ENCODE measurements around the gene MAT1A. TPM values are rescaled to one million over a fixed set of nuclear protein-coding genes. Genes with fewer than 3 reads are reported as not detected.
"Not testable (repeated sequence)": the region's sequence is repeated elsewhere in the genome, so short reads cannot be mapped to it uniquely, and the experiment has no call there.

MAT1A gene
- total RNA-seq, 1 donor from 2014 or later = 0.38 TPM

DNA sequence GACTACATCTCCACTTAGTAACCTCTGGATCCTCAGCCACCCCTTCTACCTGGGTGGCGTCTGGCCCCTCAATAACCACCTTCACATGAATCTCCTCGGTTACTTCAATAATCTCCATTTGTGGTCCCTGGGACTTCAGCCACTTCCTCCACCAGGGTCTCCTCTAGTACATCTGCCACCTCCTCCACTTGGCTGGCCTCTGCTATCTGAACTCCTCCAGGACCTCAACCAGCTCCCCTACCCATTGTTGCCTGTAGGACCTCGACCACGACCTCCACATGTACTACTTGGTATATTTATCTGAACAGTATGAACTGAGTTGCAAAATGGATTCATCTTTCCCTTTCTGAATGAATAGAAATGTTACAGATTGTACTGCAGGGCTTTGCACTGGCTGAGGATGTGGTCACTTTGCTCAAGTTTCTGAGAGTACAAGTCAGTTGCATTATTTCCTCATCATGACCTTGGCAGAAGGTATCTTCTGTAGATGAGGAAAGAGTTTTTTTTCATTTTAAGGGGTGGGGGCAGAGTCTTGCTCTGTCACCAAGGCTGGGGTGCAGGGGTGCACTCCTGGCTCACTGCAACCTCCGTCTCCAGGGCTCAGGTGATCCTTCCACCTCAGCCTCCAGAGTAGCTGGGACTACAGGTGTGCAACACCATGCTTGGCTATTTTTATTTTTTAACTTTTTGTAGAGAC is 36.0 kb downstream of the MAT1A start:
- H3K36me3 ChIP-seq (ENCODE audit: control insufficient read depth, insufficient read depth, low read length) = no peaks in the 10 kb centered on the region
- TF ChIP-seq, protein P1, sequence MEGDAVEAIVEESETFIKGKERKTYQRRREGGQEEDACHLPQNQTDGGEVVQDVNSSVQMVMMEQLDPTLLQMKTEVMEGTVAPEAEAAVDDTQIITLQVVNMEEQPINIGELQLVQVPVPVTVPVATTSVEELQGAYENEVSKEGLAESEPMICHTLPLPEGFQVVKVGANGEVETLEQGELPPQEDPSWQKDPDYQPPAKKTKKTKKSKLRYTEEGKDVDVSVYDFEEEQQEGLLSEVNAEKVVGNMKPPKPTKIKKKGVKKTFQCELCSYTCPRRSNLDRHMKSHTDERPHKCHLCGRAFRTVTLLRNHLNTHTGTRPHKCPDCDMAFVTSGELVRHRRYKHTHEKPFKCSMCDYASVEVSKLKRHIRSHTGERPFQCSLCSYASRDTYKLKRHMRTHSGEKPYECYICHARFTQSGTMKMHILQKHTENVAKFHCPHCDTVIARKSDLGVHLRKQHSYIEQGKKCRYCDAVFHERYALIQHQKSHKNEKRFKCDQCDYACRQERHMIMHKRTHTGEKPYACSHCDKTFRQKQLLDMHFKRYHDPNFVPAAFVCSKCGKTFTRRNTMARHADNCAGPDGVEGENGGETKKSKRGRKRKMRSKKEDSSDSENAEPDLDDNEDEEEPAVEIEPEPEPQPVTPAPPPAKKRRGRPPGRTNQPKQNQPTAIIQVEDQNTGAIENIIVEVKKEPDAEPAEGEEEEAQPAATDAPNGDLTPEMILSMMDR (IDR thresholded peaks at IDR 0.05; ENCODE audit: insufficient read depth, low read length, poor library complexity, severe bottlenecking) = no peak
- no peak overlapping the region for H3K4me3 ChIP-seq (ENCODE audit: low read depth, low read length)
- H3K27me3 ChIP-seq (ENCODE audit: control insufficient read depth, insufficient read depth, low read length) = peaks cover 5% of the 10 kb centered on the region
- DNase-seq (ENCODE audit: low read depth) = no peak

DNA sequence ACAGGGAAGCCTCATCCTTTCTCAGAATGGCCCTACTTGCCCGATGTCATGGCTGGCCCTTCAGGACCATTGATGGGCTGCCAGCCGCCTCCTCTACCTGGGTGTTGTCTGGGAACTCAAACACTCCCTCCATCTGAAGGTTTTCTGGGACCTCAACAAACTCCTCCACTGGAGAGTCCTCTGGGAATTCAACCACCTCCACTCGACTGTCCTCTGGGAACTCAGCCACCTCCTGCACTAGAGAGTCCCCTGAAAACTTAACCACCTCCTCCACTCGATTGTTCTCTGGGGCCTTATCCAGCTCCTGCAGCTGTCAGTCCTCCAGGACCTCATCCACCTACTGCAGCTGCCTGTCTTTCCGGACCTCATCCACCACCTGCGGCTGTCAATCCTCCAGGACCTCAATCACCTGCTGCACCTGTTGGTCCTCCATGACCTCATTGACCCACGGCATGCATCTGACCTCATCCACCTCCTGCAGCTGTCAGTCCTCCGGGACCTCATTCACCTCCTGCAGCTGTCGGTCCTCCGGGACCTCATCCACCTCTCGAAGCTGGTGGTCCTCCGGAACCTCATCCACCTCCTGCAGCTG is 37.1 kb downstream of the MAT1A start:
- no peak for DNase-seq (ENCODE audit: low read depth)
- peaks cover 5% of the 10 kb centered on the region for H3K27me3 ChIP-seq (ENCODE audit: control insufficient read depth, insufficient read depth, low read length)
- no peaks in the 10 kb centered on the region for H3K36me3 ChIP-seq (ENCODE audit: control insufficient read depth, insufficient read depth, low read length)
- H3K4me3 ChIP-seq (ENCODE audit: low read depth, low read length) = no peak overlapping the region
- TF ChIP-seq, protein P1 (IDR thresholded peaks at IDR 0.05; ENCODE audit: insufficient read depth, low read length, poor library complexity, severe bottlenecking) = no peak

DNA sequence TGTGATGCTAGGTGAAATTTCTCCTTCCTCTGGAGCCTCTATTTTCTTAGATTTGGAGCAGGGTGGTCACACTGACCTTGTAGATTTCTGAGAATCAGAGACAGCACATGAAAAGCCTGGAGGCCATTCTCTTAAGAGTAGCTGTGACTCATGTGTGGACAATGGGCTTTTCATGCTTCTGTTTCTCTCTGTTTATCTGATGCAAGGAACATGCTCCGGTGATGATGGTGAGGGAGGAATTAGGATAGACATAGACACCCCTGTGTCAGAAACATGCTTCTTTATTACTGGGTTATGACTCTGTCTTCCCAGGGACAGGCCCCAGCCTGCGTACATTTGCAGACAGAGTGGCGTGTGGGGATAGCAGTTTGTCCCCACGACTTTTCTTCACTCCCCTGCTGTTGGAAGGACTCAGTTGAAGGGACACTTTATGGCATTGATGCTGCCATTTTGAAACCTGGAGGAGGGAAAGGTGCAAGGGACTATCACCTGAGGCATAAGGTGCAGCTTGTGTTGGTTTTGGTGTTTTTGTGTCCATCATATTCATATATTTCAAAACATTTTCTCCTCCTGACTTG is 37.7 kb downstream of the MAT1A start:
- DNase-seq (ENCODE audit: low read depth); H3K36me3 ChIP-seq (ENCODE audit: control insufficient read depth, insufficient read depth, low read length); H3K27me3 ChIP-seq (ENCODE audit: control insufficient read depth, insufficient read depth, low read length); H3K4me3 ChIP-seq (ENCODE audit: low read depth, low read length): not testable (repeated sequence)

DNA sequence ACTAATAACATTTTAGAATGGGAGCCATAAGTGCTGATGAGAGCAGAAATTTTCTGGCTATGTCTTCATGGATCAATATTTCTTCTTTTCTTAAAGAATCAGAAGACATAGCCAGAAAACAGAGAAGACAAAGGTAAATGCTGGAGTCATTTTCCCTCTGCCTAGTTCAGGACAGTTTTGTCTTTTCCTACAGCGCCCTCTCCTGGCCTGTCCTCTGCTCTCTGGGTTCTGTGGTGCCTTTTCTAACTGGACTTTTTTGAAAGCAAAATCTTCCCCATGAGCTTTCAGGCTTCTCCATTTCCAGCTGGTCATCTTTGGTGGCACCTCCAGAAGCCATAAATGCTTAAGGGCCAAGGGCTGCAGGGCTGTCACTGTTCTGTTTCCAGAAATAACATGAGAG is 39.1 kb downstream of the MAT1A start:
- H3K36me3 ChIP-seq (ENCODE audit: control insufficient read depth, insufficient read depth, low read length); DNase-seq (ENCODE audit: low read depth); H3K4me3 ChIP-seq (ENCODE audit: low read depth, low read length); H3K27me3 ChIP-seq (ENCODE audit: control insufficient read depth, insufficient read depth, low read length): not testable (repeated sequence)

DNA sequence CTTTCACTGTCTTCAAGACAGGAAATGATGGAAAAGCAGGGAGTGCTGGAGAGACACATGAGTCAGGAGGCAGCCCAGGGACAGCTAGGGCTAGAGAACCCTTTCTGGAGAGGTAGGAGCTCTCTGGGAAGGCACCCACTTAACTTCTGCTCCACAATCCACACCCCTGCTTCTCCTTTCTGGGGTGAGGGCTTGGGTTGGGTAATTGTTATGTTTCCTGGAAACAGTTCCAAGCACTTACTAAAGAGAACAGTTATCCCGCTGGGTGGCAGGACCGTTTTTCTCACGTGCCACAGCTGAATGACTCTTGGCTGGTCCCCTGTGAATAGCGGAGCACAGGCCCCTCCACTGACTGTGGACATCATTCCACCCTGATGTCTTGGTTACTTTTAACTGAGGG is 39.6 kb downstream of the MAT1A start:
- H3K27me3 ChIP-seq (ENCODE audit: control insufficient read depth, insufficient read depth, low read length); H3K4me3 ChIP-seq (ENCODE audit: low read depth, low read length); DNase-seq (ENCODE audit: low read depth); H3K36me3 ChIP-seq (ENCODE audit: control insufficient read depth, insufficient read depth, low read length): not testable (repeated sequence)

DNA sequence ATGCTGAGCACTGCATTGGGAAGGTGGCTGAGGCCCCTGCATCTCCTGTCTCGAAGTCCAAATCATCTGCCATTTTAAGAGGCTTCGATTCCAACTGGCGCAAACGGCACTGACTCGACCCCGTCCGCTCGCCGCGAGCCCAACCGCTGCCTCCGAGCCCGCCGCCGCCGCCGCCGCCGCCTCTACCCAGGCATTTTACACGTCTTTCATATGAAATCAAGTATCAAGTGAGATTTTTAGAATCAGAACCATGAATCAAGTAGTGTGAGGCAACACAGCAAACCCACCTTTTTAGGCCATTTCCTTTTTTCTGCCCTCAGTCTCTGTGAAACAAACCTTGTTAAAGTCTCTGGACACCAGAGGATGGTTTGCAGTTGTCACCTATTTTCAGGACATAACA is 41.8 kb downstream of the MAT1A start:
- H3K4me3 ChIP-seq (ENCODE audit: low read depth, low read length); H3K27me3 ChIP-seq (ENCODE audit: control insufficient read depth, insufficient read depth, low read length); DNase-seq (ENCODE audit: low read depth); H3K36me3 ChIP-seq (ENCODE audit: control insufficient read depth, insufficient read depth, low read length): not testable (repeated sequence)

DNA sequence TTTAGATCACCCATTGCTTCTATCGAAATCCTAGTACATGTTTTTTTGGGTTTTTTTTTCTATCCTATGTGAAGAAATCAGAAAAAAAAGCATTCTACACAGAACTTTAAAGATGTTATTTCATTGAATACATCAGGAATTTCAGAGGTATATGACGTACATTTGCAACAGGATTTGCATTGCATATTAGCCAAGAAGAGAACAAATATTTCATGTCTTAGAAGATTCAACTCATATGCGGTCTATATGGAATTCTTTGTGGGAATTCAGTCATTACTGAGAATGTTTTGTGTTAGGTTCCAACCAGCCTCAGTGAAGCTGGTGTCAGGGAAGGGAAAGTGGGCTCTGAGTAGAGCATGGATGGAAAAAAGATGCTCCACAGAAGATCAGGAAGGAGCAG is 45.1 kb downstream of the MAT1A start:
- not testable (repeated sequence) for H3K4me3 ChIP-seq (ENCODE audit: low read depth, low read length); H3K36me3 ChIP-seq (ENCODE audit: control insufficient read depth, insufficient read depth, low read length)

DNA sequence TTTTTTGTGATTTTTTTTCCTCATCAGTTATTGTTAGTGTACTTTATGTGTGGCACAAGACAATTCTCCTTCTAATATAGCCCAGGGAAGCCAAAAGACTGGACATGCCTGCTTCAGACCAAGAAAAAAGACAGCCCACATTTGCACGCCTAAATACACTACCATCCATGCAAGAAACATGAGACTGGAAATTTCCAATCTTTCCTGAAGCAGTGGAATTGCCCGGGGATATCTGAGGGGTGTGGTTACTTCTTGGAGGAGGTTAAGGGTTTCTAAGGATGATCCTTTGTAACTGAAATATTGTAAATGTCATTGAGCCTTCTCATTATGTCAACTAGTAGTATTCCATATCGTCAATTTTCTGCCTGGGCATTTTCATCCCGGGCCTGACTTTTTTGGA is 47.1 kb downstream of the MAT1A start:
- not testable (repeated sequence) for DNase-seq (ENCODE audit: low read depth); H3K27me3 ChIP-seq (ENCODE audit: control insufficient read depth, insufficient read depth, low read length); H3K4me3 ChIP-seq (ENCODE audit: low read depth, low read length); H3K36me3 ChIP-seq (ENCODE audit: control insufficient read depth, insufficient read depth, low read length)

More for the DNA sequence above, 45.1 kb downstream of the MAT1A start:
- H3K27me3 ChIP-seq (ENCODE audit: control insufficient read depth, insufficient read depth, low read length); DNase-seq (ENCODE audit: low read depth): not testable (repeated sequence)

DNA sequence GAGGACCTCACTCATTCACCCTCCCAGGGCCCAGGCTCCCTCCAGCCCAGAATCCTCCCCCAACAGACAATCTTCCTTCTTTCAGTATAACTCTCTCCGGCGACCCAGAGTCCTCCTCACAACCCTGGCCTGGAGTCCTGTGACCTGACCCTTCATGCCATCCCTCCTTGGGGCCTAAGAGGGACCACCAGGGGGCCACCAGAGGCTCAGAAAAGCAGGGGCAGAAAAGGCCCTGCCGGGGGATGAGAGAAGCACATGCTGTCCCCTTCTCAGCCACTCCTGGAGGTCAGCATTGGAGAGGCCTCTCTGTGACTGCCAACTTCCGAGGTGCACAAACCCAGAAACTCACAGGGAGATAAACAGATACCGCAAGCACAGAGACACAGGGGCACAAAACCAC is 53.0 kb downstream of the MAT1A start:
- not testable (repeated sequence) for DNase-seq (ENCODE audit: low read depth); H3K27me3 ChIP-seq (ENCODE audit: control insufficient read depth, insufficient read depth, low read length); H3K4me3 ChIP-seq (ENCODE audit: low read depth, low read length); H3K36me3 ChIP-seq (ENCODE audit: control insufficient read depth, insufficient read depth, low read length)

DNA sequence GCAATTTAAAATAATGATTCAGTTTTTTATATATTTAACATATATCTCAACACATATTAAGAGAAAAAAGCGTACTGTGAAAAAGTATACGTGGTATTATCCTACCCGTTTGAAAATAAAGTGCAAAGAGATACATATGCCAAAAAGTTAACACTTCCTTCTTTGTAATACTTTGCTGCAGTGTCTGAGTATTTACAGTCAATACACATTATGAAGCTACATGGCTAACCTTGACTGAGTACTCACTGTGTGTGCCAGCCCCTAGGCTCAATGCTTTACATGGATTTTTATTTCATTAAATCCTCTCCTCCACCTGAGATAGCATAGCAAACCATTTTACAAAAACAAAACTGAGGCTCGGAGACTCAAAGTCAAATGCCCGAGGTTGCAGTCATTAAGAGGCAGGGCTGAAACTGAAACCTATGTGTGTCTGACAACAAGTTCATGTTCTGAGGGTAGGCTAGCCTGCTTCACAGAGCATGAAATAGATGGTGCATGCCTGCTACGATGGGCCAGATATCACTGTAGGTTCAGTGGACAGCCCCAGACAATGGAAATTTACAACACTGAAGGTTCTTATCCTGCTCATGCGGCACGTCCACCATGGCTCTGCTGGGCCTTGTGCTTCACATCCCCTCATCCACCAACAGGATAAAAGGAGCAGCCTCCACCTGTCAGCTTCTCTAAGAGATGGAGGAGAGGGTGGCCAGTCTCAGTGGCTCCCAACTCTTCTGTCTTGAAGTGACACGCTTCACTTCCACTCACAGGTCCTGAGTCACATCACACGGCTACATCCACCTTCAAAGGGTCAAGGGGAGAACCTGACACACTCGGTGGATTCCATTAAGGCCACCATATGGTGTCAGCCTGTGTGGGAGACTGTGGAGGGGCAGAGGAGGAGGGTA is 54.9 kb downstream of the MAT1A start:
- H3K27me3 ChIP-seq (ENCODE audit: control insufficient read depth, insufficient read depth, low read length); H3K4me3 ChIP-seq (ENCODE audit: low read depth, low read length); DNase-seq (ENCODE audit: low read depth); H3K36me3 ChIP-seq (ENCODE audit: control insufficient read depth, insufficient read depth, low read length): not testable (repeated sequence)

DNA sequence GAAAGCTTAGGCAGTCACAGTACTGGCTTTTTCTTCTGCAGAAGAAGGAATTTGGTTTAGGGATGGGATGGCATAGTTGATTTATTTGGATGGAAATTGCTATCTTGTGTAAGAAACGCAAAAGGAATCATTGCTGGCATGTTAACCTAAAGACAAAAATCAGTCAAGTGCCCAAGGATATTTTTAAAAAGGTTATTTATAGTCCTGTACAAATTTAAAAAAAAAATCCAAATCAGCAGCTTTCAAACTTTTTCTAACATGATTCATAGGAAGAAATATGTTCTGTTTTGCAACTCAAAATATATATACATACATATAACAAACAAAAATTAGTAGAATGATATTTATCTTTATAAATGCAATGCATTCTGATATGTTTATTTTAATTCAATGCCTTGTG is 55.6 kb downstream of the MAT1A start:
- not testable (repeated sequence) for DNase-seq (ENCODE audit: low read depth); H3K4me3 ChIP-seq (ENCODE audit: low read depth, low read length); H3K27me3 ChIP-seq (ENCODE audit: control insufficient read depth, insufficient read depth, low read length); H3K36me3 ChIP-seq (ENCODE audit: control insufficient read depth, insufficient read depth, low read length)

DNA sequence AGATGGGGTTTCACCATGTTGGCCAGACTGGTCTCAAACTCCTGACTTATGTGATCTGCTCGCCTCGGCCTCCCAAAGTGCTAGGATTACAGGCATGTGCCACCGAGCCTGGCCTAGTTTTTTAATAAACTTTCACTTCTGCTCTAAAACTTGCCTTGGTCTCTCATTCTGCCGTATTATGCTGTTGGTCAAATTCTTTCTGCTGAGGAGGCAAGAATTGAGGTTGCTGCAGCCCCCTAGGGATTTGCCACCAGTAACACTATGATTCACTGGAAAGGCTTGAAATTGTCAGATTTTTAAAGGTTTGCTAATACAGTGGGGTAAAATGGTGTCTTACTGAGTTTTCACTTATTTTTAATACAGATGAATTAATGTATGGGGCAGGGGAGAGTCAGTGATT is 62.7 kb downstream of the MAT1A start:
- not testable (repeated sequence) for H3K4me3 ChIP-seq (ENCODE audit: low read depth, low read length); DNase-seq (ENCODE audit: low read depth); H3K36me3 ChIP-seq (ENCODE audit: control insufficient read depth, insufficient read depth, low read length); H3K27me3 ChIP-seq (ENCODE audit: control insufficient read depth, insufficient read depth, low read length)
